Spleen (tissue), 7 donors: Measurements from ENCODE around the gene NFKBIZ.

ENCODE experiments used
- POLR2A ChIP-seq, 3 donors: fragments of 450-650 bp; IDR thresholded peaks; one replicate each; pipeline ENCODE4 v1.5.1; 2017; ENCODE audit warnings: antibody characterized with exemption in 3 of 3, mild to moderate bottlenecking in 1 of 3
- POLR2AphosphoS5 ChIP-seq, 3 donors: sonication (generic); formaldehyde crosslinking; IDR thresholded peaks; one replicate each; pipeline ENCODE4 v1.5.1; 2017; ENCODE audit warnings: antibody characterized with exemption in 3 of 3
- TF ChIP-seq, protein P1 (sequence below), 11 experiments: fragments of 200-600 bp in 7 of 11; fragments of 450-650 bp in 4 of 11; sonication (generic) in 4 of 11; IDR thresholded peaks in 8 of 11; conservative IDR thresholded peaks in 3 of 11; 1 replicate in 7 of 11; 2 replicates in 4 of 11; pipeline versions ENCODE4 v1.4.0 to v1.8.0; 2016 to 2021; ENCODE audit warnings: antibody characterized with exemption in 11 of 11, inconsistent platforms in 4 of 11, mild to moderate bottlenecking in 1 of 11
- donor health status: DM: no; HTN: no; CAD: no; lungs with moderate emphysema.
- donor health status: DM: no; HTN: no; CAD: no.
- donor health status: DM: no; HTN: no; CAD: no.

DNA sequence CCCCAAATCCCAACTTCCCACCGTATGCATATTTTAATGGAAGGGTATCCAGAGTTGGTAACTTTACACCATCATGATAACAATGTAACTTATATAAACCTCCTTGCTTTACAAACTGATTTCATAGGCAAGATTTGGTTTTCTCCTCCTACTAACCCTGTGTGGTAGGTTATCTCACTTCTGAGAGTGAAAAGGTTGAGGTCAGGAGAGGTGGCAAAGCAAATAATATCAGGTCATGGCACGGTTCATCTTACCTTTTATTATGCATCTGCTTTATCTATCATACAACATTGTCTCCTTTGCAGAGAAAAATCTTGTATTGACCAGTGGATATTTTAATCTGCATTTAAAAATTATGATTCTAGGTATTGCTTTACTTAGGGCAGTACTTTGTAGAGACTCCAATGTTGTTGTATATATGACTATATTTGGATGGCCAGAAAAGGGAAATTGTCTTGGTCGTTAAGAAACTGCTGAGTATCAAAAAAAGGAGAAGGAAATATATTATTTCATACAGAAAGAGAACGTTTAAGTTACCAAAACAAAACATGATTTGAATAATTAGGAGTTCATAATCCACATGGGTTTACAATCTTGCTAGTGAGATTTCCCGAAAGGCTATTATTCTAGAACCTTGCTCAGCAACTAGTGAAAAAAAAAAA lies 30.4 kb downstream of the NFKBIZ start:
- TF ChIP-seq, protein P1, sequence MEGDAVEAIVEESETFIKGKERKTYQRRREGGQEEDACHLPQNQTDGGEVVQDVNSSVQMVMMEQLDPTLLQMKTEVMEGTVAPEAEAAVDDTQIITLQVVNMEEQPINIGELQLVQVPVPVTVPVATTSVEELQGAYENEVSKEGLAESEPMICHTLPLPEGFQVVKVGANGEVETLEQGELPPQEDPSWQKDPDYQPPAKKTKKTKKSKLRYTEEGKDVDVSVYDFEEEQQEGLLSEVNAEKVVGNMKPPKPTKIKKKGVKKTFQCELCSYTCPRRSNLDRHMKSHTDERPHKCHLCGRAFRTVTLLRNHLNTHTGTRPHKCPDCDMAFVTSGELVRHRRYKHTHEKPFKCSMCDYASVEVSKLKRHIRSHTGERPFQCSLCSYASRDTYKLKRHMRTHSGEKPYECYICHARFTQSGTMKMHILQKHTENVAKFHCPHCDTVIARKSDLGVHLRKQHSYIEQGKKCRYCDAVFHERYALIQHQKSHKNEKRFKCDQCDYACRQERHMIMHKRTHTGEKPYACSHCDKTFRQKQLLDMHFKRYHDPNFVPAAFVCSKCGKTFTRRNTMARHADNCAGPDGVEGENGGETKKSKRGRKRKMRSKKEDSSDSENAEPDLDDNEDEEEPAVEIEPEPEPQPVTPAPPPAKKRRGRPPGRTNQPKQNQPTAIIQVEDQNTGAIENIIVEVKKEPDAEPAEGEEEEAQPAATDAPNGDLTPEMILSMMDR (IDR thresholded peaks at IDR 0.05 in 8 of 11, conservative IDR thresholded peaks at IDR 0.05 in 3 of 11) = no peak
- no peak for TF ChIP-seq POLR2AphosphoS5 (IDR thresholded peaks at IDR 0.05)
- TF ChIP-seq POLR2A (IDR thresholded peaks at IDR 0.05) = no peak
